Lower leg skin (tissue), 4 donors: Measurements from ENCODE around the gene RAP2A. TPM values are rescaled to one million over a fixed set of nuclear protein-coding genes. Genes with fewer than 3 reads are reported as not detected.

Source experiments
- DNase-seq, 2 donors: peaks; one replicate each; pipeline ENCODE4 v3.0.0-alpha.2; 2019; ENCODE audit warnings: low spot score in 2 of 2
- H3K4me3 ChIP-seq: fragments of 200-600 bp; sonication (generic); 2 replicates; pipeline ENCODE4 v1.5.1; 2017; ENCODE audit warnings: mild to moderate bottlenecking, low read depth; ENCODE audit not compliant: poor library complexity, severe bottlenecking
- POLR2A ChIP-seq, 2 donors: fragments of 450-650 bp; IDR thresholded peaks; one replicate each; pipeline ENCODE4 v1.6.1; 2016 to 2017; ENCODE audit warnings: antibody characterized with exemption in 2 of 2, mild to moderate bottlenecking in 1 of 2, moderate library complexity in 1 of 2
- WGBS, 2 donors: methylation state at CpG; one replicate each; pipeline ENCODE4 v1.1.5; 2018; 5-methylcytosine and 5-hydroxymethylcytosine counted together
- intact Hi-C: fragments of 100-400 bp; cut with DNase I; formaldehyde crosslinking; loops from one replicate; pipeline ENCODE4 v1.15.0; 2023; ENCODE audit warnings: low total_unique reads
- total RNA-seq, 4 donors: library from RNA; depleted of rRNA; stranded (reverse); fragments of >200 nt; gene quantifications; one replicate each; pipeline ENCODE4 v1.1.0, GENCODE V29; 2016
- TF ChIP-seq, protein P1 (sequence below), 3 donors: fragments of 450-650 bp; IDR thresholded peaks; one replicate each; pipeline ENCODE4 v1.5.1; 2016; ENCODE audit warnings: antibody characterized with exemption in 3 of 3, mild to moderate bottlenecking in 3 of 3, moderate library complexity in 2 of 3

The RAP2A gene
- total RNA-seq, 4 donors from 2014 or later = 8.4 to 14.8 (median 10.3) TPM

DNA sequence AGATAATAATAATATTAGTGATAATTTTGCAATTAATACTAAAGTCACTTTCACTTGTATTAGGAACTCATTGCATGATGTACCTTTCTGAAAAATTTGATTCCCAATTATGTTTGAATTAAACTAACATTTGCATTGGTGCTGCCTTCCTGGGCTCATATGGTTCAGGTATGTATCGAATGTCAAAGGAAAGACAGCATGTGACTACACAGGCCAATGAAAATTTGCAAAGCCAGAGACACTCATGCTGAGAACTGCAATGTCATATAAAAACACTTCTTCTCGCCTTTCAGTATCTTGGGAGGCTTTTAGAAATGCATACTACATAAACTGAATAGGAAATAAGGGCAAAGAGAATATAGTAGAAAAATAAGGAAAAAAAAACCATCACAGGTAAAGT is 44.3 kb downstream of the RAP2A start:
- TF ChIP-seq, protein P1, sequence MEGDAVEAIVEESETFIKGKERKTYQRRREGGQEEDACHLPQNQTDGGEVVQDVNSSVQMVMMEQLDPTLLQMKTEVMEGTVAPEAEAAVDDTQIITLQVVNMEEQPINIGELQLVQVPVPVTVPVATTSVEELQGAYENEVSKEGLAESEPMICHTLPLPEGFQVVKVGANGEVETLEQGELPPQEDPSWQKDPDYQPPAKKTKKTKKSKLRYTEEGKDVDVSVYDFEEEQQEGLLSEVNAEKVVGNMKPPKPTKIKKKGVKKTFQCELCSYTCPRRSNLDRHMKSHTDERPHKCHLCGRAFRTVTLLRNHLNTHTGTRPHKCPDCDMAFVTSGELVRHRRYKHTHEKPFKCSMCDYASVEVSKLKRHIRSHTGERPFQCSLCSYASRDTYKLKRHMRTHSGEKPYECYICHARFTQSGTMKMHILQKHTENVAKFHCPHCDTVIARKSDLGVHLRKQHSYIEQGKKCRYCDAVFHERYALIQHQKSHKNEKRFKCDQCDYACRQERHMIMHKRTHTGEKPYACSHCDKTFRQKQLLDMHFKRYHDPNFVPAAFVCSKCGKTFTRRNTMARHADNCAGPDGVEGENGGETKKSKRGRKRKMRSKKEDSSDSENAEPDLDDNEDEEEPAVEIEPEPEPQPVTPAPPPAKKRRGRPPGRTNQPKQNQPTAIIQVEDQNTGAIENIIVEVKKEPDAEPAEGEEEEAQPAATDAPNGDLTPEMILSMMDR (IDR thresholded peaks at IDR 0.05) = no peak
- TF ChIP-seq POLR2A (IDR thresholded peaks at IDR 0.05) = no peak
- no peak for DNase-seq
- 80 to 81% methylated on average over 2 of the region's 2 CpGs for WGBS, 2 donors
- intact Hi-C loops = no loop called here
- no peak overlapping the region for H3K4me3 ChIP-seq

GRCh38 chr13:97483465-97483864 is 49.5 kb downstream of the RAP2A start:
- intact Hi-C loops = no loop called here
- 91 to 97% methylated on average over 1 of the region's 1 CpG for WGBS, 2 donors
- DNase-seq = no peak
- TF ChIP-seq, protein P1 (IDR thresholded peaks at IDR 0.05) = no peak
- no peak for TF ChIP-seq POLR2A (IDR thresholded peaks at IDR 0.05)
- no peak overlapping the region for H3K4me3 ChIP-seq

DNA sequence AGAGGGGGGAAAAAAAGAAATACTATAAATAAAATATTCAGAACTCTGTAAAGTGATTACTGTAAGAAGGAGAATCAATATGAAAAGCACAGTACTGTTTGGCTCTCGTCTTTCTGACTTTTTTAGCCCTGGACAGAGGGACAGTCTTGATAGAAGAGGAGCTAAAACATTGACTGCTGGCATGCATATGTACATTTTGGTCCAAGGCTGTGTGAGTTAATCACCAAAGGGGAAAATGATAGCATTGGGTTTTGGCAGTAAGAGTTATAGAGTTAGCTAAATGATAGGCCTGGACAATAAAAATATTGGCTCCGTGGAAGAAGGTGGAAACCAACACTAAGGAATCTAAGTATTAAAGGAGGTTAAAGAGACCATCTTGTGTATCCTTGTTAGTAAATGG is 50.3 kb downstream of the RAP2A start:
- no peak for DNase-seq

GRCh38 chr13:97485320-97485719 is 51.4 kb downstream of the RAP2A start:
- no peak overlapping the region for H3K4me3 ChIP-seq
- DNase-seq = no peak
- WGBS, 2 donors = 92 to 97% methylated on average over 1 of the region's 1 CpG
- TF ChIP-seq POLR2A (IDR thresholded peaks at IDR 0.05) = no peak
- TF ChIP-seq, protein P1 (IDR thresholded peaks at IDR 0.05) = no peak
- intact Hi-C loops = no loop called here

More for the DNA sequence above, 50.3 kb downstream of the RAP2A start:
- TF ChIP-seq, protein P1 (IDR thresholded peaks at IDR 0.05) = no peak
- no peak for TF ChIP-seq POLR2A (IDR thresholded peaks at IDR 0.05)
- no peak overlapping the region for H3K4me3 ChIP-seq
- 69 to 74% methylated on average over 2 of the region's 2 CpGs for WGBS, 2 donors
- intact Hi-C loops = no loop called here

DNA sequence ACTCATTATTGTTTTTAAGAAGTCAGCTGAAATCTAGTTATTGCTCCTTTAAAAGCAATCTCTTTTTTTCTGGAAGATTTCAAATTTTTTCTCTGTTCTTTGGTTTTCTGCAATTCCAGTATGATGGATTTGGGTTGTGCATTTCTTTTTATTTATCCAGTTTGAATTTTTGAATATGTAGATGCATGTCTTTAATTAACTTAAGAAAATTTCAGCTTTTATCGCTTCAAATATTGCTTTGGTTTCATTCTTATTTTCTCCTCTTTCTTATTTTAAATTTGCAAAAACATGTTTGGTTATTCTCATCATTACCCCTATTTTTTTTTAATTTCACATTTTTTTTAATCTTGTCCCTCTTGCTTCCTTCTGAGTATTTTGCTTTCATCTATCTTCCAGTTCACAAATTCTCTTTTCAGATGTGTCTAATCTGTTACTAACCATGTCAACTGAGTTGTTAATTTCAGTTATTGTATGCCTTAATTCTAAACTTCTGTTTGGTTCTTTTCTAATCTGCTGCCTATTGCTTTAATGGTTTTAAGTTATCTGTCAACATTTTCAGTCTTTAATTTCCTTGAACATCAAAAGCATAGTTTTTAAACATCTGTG is 56.8 kb downstream of the RAP2A start:
- WGBS, 2 donors = 92 to 97% methylated on average over 1 of the region's 1 CpG
- DNase-seq = no peak
- intact Hi-C loops = no loop called here
- no peak overlapping the region for H3K4me3 ChIP-seq
- TF ChIP-seq, protein P1 (IDR thresholded peaks at IDR 0.05) = no peak
- TF ChIP-seq POLR2A (IDR thresholded peaks at IDR 0.05) = no peak

DNA sequence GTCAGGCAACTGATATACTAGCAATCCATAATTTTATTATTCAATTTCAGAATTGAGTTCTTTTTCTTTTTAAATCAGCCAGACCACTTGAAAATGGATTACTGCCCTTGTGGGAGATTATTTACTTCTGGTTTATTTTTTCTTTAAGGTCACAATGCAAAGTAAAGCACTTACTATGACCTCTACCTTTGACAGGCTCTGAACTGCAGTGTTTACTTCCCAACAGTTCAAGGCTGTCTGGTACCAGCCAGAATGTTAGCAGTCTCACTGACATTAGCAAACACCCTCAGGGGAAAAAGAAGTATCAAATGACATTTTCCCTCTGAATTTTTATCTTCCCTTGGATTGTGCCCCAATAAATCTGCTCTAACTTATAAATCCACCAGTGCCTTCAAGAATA is 57.5 kb downstream of the RAP2A start:
- no peak for DNase-seq
- no peak for TF ChIP-seq POLR2A (IDR thresholded peaks at IDR 0.05)
- TF ChIP-seq, protein P1 (IDR thresholded peaks at IDR 0.05) = no peak
- intact Hi-C loops = no loop called here
- no peak overlapping the region for H3K4me3 ChIP-seq
